ENCODE data around the gene SERPINA5. TPM values are rescaled to one million over a fixed set of nuclear protein-coding genes. Genes with fewer than 3 reads are reported as not detected.

Gene SERPINA5
- total RNA-seq, 1 experiment from 2014 or later = 3.0 TPM

GRCh38 chr14:94598816-94599655, 17.8 kb downstream of the SERPINA5 start:
- TF ChIP-seq CTCF (IDR thresholded peaks at IDR 0.05 in 2 of 3, conservative IDR thresholded peaks at IDR 0.05 in 1 of 3; ENCODE audit: borderline replicate concordance in 1 of 3, insufficient read depth in 1 of 3, low read depth in 2 of 3, low read length in 2 of 3) (peak in 2 of 3 experiments; percentile 38 to 45; a peak in 3 of 6 replicates), EZH2phosphoT487 (IDR thresholded peaks at IDR 0.05; ENCODE audit: borderline replicate concordance) (no peak), RAD21 (IDR thresholded peaks at IDR 0.05; ENCODE audit: low read depth) (no peak), EGR1 (IDR thresholded peaks at IDR 0.05; ENCODE audit: low read depth) (no peak), ATF3 (IDR thresholded peaks at IDR 0.05) (no peak), ZFX (IDR thresholded peaks at IDR 0.05) (no peak), TCF7L2 (IDR thresholded peaks at IDR 0.05; ENCODE audit: borderline replicate concordance, extremely low read depth, insufficient read depth, insufficient read length) (peak; percentile 77), POLR2AphosphoS5 (IDR thresholded peaks at IDR 0.05; ENCODE audit: low read depth, low read length) (peak; percentile 78), EZH2 (IDR thresholded peaks at IDR 0.05) (no peak), JUND (IDR thresholded peaks at IDR 0.05) (no peak), SIN3A (IDR thresholded peaks at IDR 0.05; ENCODE audit: low read depth) (no peak), ELF1 (IDR thresholded peaks at IDR 0.05; ENCODE audit: borderline replicate concordance, low read depth) (no peak), SRF (IDR thresholded peaks at IDR 0.05; ENCODE audit: low read depth) (no peak), CEBPB (IDR thresholded peaks at IDR 0.05; ENCODE audit: low read depth) (no peak), MAX (IDR thresholded peaks at IDR 0.05) (no peak), POLR2A (IDR thresholded peaks at IDR 0.05; ENCODE audit: borderline replicate concordance, extremely low read depth, insufficient read depth, insufficient read length) (no peak), YY1 (IDR thresholded peaks at IDR 0.05; ENCODE audit: extremely low read depth, insufficient replicate concordance, low read depth, low read length) (no peak), CBX3 (IDR thresholded peaks at IDR 0.05; ENCODE audit: low read depth) (no peak), FOSL1 (IDR thresholded peaks at IDR 0.05; ENCODE audit: low read depth) (no peak), SP1 (IDR thresholded peaks at IDR 0.05; ENCODE audit: low read depth) (no peak), ZNF274 (IDR thresholded peaks at IDR 0.05; ENCODE audit: low read depth, low read length) (no peak)
- ATAC-seq (peak; percentile 85), DNase-seq (ENCODE audit: low read depth, low spot score) (peak; percentile 96)
- H3K4me3 ChIP-seq (replicated peaks in 1 of 2; ENCODE audit: low read depth in 1 of 2, low read length in 2 of 2) = peak overlapping the region; percentile 23 to 28
- H3K9ac ChIP-seq (ENCODE audit: low read length) = peak overlapping the region; percentile 49
- no peaks in the 10 kb centered on the region for H3K9me2 ChIP-seq (ENCODE audit: insufficient read depth)
- H3K36me3 ChIP-seq (ENCODE audit: control insufficient read depth in 1 of 2, insufficient read depth in 2 of 2, low read length in 2 of 2) = no peaks in the 10 kb centered on the region
- H3K79me2 ChIP-seq (ENCODE audit: insufficient read depth, low read length) = no peaks in the 10 kb centered on the region
- H4K20me1 ChIP-seq (ENCODE audit: insufficient read depth) = no peaks in the 10 kb centered on the region
- peaks cover 36 to 55% of the 10 kb centered on the region in 2 experiments for H3K4me1 ChIP-seq (ENCODE audit: control insufficient read depth in 1 of 2, insufficient read depth in 2 of 2, low read length in 2 of 2)
- intact Hi-C loops (cut with micrococcal nuclease) = no loop called here
- BruUV-seq (replicated peaks) = no TSS peak
- no peaks in the 10 kb centered on the region for H3K27me3 ChIP-seq (ENCODE audit: insufficient read depth, low read length)
- peak overlapping the region; percentile 68 for H3K4me2 ChIP-seq (ENCODE audit: low read length)
- RAD21 ChIA-PET (ENCODE audit: low non-redundant PET in 1 of 2, low total read pairs in 2 of 2, uncharacterized antibody in 2 of 2, unreplicated experiment in 2 of 2) = no interaction called here
- H3K27ac ChIP-seq (ENCODE audit: low read depth, low read length) = peak overlapping the region; percentile 68
- CTCF ChIA-PET = interaction anchor here (0.6 to 2.1 kb wide), 6 partner anchors 12 to 380 kb away, joined by 3 to 7 read pairs (median 4); partner anchors contain the start of gene SERPINA3
- H3K9me3 ChIP-seq (ENCODE audit: control insufficient read depth in 1 of 2, insufficient read depth in 1 of 2, low read depth in 1 of 2, low read length in 2 of 2) = no peaks in the 10 kb centered on the region
- POLR2A ChIA-PET = interaction anchor here (1.0 to 3.3 kb wide), 10 partner anchors 9 to 113 kb away, joined by 3 to 32 read pairs (median 4); partner anchors contain the start of genes SERPINA3, SERPINA4 and SERPINA5
- peak overlapping the region; percentile 37 for H2AFZ ChIP-seq (ENCODE audit: low read depth, low read length, poor library complexity, severe bottlenecking)
